GM21360 (cell line): ENCODE results near the gene MREG.
A peak's percentile ranks its signal among the peaks of the same experiment; 100 is the strongest.

Experiments
- ATAC-seq: cut with Tn5 transposase; IDR thresholded peaks from one replicate; pipeline ENCODE4 v1.9.1; 2021; ENCODE audit warnings: mild to moderate bottlenecking, moderate library complexity; ENCODE audit not compliant: unreplicated experiment

Gene MREG

DNA sequence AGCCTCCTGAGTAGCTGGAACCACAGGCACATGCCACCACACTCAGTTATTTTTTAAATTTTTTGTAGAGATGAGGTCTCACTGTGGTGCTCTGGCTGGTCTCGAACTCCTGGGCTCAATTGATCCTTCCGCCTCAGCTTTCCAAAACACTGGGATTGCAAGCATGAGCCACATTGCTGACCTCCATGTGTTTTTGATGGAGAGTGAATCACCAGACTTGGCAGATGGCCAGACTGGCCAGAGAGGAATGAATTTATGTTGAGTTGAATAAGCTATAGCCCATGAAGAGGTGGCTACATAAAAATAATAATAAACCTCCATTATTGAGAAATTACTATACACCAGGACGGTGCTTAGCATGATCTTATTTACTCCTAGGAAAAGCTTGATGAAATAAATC, 91.5 kb downstream of the MREG start:
- ATAC-seq = no peak

DNA sequence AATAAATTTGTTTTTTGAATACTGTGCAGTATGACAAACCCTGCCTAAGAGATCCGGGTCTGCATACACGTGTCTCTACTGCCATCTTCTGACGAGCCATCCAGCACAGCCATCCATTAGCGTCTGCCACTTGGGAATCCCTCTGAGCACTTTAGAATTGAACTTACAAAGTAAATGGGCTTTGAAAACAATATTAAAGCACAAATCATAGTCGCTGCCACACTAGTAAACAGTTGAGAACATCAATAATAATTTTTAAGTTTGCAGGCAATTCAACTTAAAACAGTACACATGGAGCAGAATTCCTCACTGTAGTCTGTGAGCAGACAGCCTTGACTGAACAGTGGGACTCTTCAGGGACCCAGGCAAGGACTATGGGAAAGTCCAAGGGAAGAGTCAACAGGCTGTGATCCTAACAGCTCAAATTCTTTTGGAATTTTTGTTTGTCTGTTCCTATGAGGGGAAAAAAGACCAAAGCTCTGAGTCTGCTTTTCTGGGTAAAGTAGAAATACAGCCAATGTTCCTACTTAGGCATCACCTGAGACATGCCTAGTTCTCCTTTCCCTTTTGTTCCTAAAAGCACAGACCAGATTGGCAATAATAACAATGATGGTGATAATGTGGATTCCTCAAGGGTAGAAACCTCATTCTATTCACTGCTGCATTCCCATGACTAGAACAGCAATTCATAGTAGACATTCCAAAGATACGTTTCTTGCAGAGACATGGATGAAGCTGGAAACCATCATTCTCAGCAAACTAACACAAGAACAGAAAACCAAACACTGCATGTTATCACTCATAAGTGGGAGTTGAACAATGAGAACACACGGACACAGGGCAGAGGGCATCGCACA, 92.9 kb downstream of the MREG start:
- peak; percentile 68 for ATAC-seq

- ATAC-seq = no peak
These were observed 93.6 kb downstream of the MREG start for GRCh38 chr2:215919624-215920243.

DNA sequence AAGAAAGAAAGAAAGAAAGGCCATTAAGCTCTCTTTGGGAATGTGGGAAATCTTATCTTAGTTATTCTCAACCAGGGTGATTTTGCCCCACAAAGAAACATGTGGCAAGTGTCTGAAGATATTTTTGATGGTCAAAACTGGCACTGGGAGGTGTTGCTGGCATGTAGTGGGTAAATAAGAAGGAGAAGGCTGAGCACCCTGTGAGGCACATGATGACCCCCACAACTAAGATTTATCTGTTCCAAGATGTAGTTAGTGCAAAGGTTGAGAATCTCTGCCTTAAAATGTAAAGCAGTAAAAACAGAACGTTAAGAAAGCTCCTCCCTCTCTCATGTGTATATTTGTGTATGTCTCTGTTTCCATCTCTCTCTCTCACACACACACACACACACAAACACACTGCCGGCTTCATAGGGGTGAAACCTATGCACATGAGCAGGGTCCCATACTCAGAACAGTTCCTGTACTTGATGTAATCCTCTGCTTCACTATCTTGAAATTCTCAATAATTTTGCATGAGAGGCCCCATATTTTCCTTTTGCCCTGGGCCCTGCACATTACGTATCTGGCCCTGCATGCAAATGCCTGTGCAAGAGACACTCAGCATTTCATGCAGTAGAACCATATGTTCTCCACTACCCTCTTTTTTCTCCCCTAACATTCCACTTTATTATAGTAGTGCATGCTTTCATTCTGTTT, 94.3 kb downstream of the MREG start:
- ATAC-seq = no peak

GRCh38 chr2:215917953-215918620, 95.3 kb downstream of the MREG start:
- peak; percentile 81 for ATAC-seq

- no peak for ATAC-seq
These were observed 97.9 kb downstream of the MREG start for GRCh38 chr2:215915441-215915840.

- no peak for ATAC-seq
These were observed 98.6 kb downstream of the MREG start for GRCh38 chr2:215914777-215915165.

GRCh38 chr2:215914054-215914776, 99.1 kb downstream of the MREG start:
- ATAC-seq = no peak

DNA sequence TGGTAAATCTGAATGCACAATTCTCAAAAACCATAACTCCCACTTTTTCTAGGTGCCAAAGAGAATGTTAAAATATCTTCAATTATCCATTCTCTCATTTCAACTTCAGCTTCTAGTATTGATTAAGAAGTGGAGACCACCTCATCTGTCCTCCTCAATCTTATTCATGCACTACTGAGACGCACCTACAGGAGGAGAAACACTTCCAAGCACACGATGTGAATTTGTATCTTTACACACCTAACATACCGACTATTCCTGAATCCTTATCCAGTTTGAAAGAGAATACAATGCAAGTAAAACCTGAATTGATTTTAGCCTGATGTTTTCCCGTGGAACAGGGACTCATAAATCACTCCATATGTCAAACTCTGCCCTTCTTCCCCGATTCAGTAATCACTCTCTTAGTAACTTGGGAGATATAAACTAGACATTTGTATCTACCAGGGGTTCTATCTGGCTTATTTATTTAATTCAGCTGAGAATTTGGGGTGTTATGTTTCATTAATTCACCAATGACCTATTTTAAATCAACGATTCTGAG, 101.0 kb downstream of the MREG start:
- ATAC-seq = no peak

- ATAC-seq = no peak
These were observed 101.9 kb downstream of the MREG start for GRCh38 chr2:215911301-215912085.

DNA sequence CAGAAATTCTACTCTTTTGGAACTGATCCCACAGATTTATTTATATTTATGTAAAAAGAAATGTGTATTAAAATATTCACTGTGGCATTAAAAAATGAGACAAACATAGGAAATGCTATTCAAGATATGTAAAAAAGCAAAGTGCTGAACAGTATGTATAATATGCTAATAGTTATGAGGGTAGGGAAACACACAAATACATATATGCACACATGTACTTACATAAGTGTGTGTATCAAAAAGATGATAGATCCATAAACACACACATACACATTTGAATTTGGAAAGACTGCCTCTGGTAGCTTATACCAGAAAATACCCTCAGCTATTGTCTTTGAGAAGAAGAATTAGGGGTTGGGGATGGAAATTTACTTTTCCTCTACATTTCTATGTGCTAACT, 103.2 kb downstream of the MREG start:
- no peak for ATAC-seq

DNA sequence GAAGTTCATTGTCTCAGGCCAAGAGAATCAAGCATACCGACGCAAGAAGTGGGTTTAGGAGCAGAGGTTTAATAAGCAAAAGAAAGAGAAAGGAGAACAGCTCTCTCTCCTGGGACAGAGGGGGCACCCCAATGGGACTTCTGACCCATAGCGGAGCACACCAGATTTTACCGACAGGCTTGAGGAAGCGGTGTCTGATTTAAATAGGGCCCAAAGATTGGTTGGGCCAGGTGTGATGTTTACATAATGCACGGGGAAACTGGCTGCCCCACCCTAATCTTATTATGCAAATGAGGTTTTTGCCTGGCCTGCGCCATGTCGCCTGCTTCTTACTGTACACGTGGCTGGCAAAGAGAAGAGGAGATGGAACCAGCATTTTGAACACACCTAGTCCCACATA, 106.2 kb downstream of the MREG start:
- no peak for ATAC-seq

- ATAC-seq = no peak
These were observed 106.9 kb downstream of the MREG start for GRCh38 chr2:215906458-215906857.

GRCh38 chr2:215905691-215906090, 107.7 kb downstream of the MREG start:
- no peak for ATAC-seq

- no peak for ATAC-seq
These were observed 109.2 kb downstream of the MREG start for GRCh38 chr2:215904101-215904500.

- no peak for ATAC-seq
These were observed 110.1 kb downstream of the MREG start for GRCh38 chr2:215903203-215903602.

- ATAC-seq = no peak
These were observed 111.6 kb downstream of the MREG start for GRCh38 chr2:215901796-215902195.

- ATAC-seq = peak; percentile 72
These were observed 112.5 kb downstream of the MREG start for GRCh38 chr2:215900843-215901242.

- no peak for ATAC-seq
These were observed 113.1 kb downstream of the MREG start for GRCh38 chr2:215900203-215900611.
